NCI-H1048 (cell line): ENCODE results near the gene GNB1.
"Not testable (repeated sequence)": the region's sequence is repeated elsewhere in the genome, so short reads cannot be mapped to it uniquely, and the experiment has no call there.

Experiments
- DNase-seq: peaks from one replicate; lab custom pipeline; 2025; lab: John Stamatoyannopoulos, UW

The GNB1 gene

DNA sequence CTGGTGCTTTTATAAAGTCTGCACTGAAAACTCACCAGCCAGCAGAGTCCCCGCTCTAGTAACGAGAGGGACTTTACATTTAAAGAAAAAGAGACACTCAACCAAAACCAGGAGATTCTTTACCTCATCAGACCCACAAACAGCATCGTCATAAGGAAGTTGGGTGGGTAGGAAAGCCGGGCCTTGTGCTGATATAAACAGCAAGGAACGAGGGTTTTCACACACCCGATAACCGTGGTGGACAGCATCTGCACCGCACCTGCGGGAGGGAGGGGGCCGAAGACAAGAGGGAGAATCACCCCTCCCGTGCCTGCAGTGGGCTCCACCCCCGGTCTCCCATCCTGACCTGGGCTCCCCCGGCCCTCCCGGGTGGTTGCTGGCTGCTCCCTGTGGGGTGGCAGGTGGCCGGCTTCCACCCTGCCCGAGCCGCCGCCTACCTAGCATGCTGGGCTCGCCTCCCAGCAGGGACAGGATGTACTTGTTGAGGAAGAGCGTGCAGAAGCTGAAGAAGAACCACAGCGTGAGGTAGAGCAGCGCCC lies 152.0 kb downstream of the GNB1 start:
- DNase-seq: not testable (repeated sequence)

DNA sequence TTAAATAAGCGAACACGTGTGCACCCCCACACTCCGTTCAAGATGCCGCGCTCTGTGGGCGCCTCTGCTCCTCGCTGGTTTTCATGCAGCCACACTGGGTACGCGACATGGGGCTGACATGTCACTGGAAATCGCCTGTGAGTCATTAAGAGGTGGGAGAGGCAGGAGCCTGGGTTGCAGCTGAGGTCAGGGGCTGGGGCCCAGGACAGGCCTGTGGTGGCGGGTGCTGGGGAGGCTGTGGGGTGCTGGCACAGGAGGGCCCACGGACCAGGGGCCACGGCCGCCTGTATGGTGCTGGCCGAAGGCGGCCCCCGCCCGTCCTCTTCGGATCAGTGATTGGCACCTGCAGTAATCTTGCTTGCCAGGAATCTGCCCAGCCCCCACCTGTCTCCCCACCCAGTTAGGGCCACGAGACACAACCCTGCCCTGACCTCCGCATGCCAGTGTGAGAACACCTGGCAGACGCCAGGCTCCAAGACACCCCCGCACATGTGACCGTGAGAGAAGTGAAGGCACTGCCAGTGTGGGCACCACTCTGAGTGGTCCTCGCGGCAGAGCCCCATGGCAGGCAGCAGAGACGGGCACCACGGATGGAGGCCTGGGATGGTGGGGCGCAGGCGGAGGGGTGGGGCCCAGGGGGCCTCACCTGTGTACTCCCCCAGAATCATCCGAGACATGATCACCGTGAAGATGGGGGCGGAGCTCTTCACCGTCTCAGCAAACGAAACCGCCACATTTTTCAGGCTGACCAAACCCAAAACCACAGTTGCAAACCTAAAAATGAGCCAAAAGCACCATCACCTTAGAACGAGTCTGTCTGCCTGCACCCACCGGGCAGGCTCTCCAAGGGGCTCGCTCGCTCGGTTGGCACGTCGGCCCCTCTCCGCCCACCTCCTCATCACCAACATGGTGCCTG lies 153.0 kb downstream of the GNB1 start:
- DNase-seq: not testable (repeated sequence)
